PFSK-1 (cell line): ENCODE data around the gene RABGAP1L.

ENCODE experiments used
- FOXP2 ChIP-seq: optimal IDR thresholded peaks from 2 replicates; pipeline ENCODE3; 2011; ENCODE audit warnings: borderline replicate concordance, control low read depth, inconsistent platforms; ENCODE audit not compliant: insufficient read depth; ENCODE audit errors: extremely low read length, extremely low read depth
- POLR2AphosphoS5 ChIP-seq: IDR thresholded peaks from 2 replicates; pipeline ENCODE4 v1.6.1; 2012; ENCODE audit warnings: low read depth, mild to moderate bottlenecking, control low read depth, low read length, moderate library complexity
- SIN3A ChIP-seq: IDR thresholded peaks from 2 replicates; pipeline ENCODE4 v1.6.1; 2012; ENCODE audit warnings: mild to moderate bottlenecking, low read length, moderate library complexity, borderline replicate concordance; ENCODE audit not compliant: insufficient read depth
- TAF1 ChIP-seq: IDR thresholded peaks from 2 replicates; pipeline ENCODE4 v1.6.1; 2012; ENCODE audit warnings: low read length, control low read depth, borderline replicate concordance; ENCODE audit not compliant: insufficient read depth
- TF ChIP-seq, protein P1 (sequence below), 2 experiments: IDR thresholded peaks; 2 replicates each; pipeline versions ENCODE4 v1.6.1 to v1.8.0; 2011 to 2012; ENCODE audit warnings: low read depth in 2 of 2, low read length in 2 of 2, control low read depth in 1 of 2, inconsistent platforms in 1 of 2, mild to moderate bottlenecking in 1 of 2, moderate library complexity in 1 of 2; ENCODE audit not compliant: insufficient read depth in 1 of 2

The RABGAP1L gene

GRCh38 chr1:174764191-174764590 lies 604.9 kb downstream of the RABGAP1L start:
- TF ChIP-seq TAF1: no peak
- no peak for TF ChIP-seq FOXP2
- TF ChIP-seq SIN3A: no peak
- TF ChIP-seq POLR2AphosphoS5: no peak
- TF ChIP-seq, protein P1, sequence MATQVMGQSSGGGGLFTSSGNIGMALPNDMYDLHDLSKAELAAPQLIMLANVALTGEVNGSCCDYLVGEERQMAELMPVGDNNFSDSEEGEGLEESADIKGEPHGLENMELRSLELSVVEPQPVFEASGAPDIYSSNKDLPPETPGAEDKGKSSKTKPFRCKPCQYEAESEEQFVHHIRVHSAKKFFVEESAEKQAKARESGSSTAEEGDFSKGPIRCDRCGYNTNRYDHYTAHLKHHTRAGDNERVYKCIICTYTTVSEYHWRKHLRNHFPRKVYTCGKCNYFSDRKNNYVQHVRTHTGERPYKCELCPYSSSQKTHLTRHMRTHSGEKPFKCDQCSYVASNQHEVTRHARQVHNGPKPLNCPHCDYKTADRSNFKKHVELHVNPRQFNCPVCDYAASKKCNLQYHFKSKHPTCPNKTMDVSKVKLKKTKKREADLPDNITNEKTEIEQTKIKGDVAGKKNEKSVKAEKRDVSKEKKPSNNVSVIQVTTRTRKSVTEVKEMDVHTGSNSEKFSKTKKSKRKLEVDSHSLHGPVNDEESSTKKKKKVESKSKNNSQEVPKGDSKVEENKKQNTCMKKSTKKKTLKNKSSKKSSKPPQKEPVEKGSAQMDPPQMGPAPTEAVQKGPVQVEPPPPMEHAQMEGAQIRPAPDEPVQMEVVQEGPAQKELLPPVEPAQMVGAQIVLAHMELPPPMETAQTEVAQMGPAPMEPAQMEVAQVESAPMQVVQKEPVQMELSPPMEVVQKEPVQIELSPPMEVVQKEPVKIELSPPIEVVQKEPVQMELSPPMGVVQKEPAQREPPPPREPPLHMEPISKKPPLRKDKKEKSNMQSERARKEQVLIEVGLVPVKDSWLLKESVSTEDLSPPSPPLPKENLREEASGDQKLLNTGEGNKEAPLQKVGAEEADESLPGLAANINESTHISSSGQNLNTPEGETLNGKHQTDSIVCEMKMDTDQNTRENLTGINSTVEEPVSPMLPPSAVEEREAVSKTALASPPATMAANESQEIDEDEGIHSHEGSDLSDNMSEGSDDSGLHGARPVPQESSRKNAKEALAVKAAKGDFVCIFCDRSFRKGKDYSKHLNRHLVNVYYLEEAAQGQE (IDR thresholded peaks at IDR 0.05; ENCODE audit: insufficient read depth in 1 of 2, low read depth in 2 of 2, low read length in 2 of 2): no peak

DNA sequence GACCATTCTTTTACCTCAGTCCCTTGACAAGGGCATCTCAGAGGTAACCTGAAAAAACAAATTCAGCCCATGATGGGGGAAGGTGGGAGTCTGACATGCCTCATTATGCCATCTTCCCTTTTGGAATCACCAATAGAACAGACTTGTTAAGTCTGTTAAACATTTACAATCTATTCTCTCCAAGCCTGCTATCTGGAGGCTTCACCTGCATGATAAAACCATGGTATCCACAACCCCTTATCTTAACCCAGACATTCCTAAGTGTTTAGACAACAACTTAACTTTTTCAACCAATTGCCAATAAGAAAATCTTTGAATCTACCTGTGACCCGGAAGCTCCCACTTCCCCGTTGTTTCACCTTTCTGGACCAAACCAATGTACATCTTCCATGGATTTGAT lies 607.4 kb downstream of the RABGAP1L start:
- no peak for TF ChIP-seq TAF1
- TF ChIP-seq SIN3A: no peak
- TF ChIP-seq POLR2AphosphoS5: no peak
- TF ChIP-seq, protein P1 (IDR thresholded peaks at IDR 0.05; ENCODE audit: insufficient read depth in 1 of 2, low read depth in 2 of 2, low read length in 2 of 2): no peak
- TF ChIP-seq FOXP2: no peak

- TF ChIP-seq TAF1 (no peak), FOXP2 (no peak), POLR2AphosphoS5 (no peak), SIN3A (no peak)
- TF ChIP-seq, protein P1 (IDR thresholded peaks at IDR 0.05; ENCODE audit: insufficient read depth in 1 of 2, low read depth in 2 of 2, low read length in 2 of 2): no peak
Observed at GRCh38 chr1:174768516-174768915, 609.2 kb downstream of the RABGAP1L start.

DNA sequence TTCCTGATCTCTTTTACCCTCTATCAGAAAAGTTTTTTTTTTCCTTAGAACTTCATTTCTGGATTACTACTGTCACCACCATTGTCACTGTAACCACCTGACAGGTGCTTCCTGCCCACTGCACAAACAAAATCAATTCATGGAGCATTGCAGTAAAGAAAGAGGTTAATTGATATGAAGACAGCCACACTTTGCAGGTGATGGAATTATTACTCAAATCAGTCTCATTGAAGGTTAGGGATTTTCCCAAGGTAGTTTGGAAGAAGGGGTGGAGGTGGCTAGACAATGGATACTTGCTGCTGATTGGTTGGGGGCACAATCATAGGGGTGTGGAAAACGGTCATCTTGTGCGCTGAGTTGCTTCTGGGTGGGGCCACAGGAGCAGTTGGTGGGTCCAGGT lies 609.6 kb downstream of the RABGAP1L start:
- no peak for TF ChIP-seq SIN3A
- TF ChIP-seq, protein P1 (IDR thresholded peaks at IDR 0.05; ENCODE audit: insufficient read depth in 1 of 2, low read depth in 2 of 2, low read length in 2 of 2): no peak
- TF ChIP-seq FOXP2: no peak

GRCh38 chr1:174769961-174770549 lies 610.7 kb downstream of the RABGAP1L start:
- TF ChIP-seq, protein P1 (IDR thresholded peaks at IDR 0.05; ENCODE audit: insufficient read depth in 1 of 2, low read depth in 2 of 2, low read length in 2 of 2): no peak
- TF ChIP-seq SIN3A (no peak), FOXP2 (no peak), POLR2AphosphoS5 (no peak), TAF1 (no peak)
